Kidney capillary endothelial cell (primary cell): ENCODE data around the gene SPRED2.

Experiments
- DNase-seq: peaks from one replicate; pipeline ENCODE4 v3.0.0-alpha.2; 2018; ENCODE audit warnings: low spot score

The SPRED2 gene

DNA sequence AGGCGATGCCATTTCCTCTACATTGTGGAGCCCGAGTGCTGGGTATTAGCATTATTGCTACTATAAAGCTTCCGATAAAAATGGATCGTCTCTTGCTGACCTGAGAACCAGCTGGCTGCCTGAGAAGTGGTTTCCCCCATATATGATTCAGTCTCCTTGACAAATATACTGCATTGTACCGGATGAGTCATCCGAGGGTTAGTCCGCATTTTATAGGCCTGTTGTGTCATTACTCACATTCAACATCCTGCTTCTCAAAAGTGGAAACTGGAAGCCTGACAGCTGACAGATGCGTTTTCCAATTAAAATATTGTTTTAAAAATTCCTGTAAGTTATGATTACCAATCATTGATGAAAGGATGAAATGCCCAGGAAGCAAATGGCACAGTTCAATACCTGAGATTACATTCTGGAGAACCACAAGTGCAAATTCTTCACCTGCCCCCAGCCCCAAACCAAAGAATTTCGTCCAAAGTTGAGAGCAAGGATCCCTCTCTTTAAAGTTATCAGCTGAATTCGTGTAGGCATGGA, 65.7 kb downstream of the SPRED2 start:
- peak; percentile 93 for DNase-seq

DNA sequence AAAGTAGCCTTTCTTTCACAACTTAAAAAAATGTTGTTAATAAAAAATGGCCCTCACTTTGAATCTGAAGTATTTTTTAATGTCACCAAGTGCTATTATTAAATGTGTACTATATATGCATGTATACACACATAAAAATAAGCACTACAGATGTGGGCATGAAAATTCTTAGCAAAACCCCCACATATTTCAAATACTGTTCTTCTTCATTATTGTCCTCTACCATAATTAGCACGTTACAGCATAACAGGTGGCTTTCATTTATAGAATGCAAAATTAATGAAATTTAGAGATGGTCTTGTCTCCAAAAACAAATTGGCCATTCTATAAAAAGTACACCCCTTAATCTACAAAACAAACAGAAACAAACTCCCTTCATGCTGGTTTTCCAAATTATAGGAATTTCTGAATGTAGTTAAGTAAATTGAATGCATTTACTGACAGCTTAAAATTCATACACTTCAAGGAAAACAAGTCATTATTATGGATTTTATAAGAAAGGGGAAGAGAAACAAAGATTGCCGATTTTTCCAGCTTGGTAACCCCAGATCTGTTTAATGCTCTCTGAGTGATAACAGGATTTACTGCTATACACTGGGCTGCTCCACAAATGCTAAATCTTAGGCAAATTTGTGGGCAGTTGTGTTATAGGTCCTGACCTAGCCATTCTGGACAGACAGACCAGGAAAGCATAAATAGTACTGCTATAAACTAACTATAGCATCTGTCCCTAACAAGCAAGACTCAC, 67.2 kb downstream of the SPRED2 start:
- DNase-seq: no peak

DNA sequence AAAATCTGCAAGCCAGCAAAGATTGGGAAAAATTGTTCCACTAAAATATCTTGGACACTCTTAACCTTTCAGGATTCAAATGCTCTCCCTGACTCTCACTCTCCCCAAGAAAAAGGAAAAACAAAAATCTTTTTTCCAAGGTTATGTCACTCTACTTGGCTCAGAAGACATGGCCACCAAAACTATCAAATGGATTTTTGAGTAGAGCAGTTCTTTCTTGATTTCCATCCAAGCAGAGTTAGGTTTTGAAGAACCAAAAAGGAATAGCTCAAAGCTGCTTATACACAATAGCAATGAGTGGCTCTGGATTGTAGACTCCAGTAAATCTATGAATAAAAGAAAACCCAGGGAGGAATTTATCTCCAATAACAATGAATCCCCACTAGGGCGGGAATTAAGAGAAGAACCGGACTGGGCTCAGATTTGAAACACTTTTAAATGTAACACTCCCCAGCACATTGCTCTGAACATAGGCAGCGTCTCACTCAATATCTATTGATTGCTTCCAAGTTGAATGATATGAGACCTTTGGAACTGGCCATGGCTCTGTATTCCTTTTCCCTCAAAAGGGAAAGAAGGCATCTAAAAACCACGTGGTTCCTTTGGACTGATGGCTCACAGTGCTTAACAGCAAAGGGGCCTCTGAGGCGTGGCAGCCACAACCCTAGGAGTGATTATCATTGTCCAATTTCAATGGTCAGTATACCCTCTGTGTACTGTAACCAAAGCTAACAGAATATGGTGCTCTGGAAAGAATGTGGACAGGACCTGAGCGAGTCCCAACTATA, 68.3 kb downstream of the SPRED2 start:
- no peak for DNase-seq

DNA sequence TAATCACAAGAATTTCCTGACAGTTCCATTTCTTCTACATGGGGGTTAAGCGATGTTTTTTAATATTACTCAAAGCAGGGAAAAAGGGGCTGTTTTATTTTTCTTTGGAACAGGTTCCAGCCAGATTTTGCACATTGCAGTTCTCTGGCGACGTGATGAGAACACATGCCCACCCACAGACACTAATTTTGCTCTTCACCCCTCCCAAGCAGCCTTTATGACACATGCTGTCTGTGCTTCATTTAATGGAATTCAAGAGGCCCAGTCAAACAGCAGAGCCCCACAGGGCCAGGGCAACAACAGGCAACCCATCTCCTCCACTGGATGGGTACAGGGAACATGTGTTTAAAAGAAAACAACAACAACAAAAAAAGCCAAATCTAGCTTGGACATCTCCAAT, 70.8 kb downstream of the SPRED2 start:
- no peak for DNase-seq

DNA sequence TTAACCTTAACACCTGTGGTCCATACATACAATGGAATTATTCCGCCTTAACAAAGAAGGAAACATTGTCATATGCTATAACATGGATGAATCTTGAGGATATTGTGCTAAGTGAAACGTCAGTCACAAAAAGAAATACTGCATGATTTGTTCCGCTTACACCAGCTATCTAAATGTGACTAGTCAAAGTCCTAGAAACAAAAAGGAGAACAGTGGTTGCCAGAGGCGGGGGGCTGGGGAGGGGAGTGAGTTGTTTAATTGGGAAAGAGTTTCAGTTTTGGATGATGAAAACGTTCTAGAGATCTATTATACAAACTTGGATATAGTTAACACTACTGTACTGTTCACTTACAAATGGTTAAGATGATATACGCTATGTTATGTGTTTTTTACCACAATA, 72.0 kb downstream of the SPRED2 start:
- DNase-seq: no peak

DNA sequence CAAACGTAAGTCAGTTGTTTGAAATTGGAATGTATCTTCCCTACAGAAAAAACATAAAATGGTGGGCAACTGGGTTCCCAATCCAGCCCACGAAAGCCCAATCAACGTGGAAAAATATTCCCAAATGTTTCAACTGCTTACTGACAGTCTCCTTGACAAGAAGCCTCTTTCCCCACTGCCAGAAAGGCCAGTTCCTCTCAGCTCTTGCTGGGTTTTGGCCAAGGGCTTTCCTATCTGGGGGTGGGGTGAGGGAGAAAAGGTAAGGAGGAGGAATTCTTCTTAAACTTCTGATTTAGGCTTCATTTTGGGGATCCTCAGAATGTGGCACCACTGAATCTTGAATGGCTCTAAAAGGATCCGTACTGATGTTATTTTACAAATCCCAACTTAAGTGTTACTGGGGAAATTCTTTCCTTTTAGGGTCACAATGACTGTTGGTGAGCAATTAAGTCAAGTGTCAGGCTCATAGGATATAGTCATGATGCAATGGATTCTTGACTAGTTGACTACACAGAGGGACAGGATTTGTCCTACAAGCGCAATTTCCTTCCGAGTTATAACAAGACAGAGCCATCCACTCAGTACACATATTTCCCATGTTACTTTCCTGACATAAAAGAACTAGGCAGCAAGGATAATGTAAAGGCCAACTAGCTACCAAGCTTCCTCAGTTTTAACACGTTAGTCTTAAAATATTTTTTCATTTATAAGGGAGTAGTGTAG, 73.6 kb downstream of the SPRED2 start:
- peak; percentile 48 for DNase-seq

DNA sequence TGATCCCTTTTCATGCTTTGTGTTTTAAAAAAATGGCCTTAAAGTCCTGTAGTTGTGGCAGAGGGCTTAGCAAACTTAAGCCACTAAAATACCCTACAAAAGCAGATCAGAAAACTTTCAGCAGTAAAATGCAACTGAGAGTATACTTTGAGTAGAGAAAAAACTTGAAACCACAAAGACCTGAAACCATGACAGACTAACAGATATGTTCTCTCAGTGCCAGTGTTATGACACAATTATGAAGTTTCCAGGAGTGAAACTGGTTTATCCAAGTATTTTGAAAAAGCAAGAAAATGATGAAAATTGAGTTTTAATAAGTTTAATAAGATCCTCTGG, 74.5 kb downstream of the SPRED2 start:
- DNase-seq: no peak

DNA sequence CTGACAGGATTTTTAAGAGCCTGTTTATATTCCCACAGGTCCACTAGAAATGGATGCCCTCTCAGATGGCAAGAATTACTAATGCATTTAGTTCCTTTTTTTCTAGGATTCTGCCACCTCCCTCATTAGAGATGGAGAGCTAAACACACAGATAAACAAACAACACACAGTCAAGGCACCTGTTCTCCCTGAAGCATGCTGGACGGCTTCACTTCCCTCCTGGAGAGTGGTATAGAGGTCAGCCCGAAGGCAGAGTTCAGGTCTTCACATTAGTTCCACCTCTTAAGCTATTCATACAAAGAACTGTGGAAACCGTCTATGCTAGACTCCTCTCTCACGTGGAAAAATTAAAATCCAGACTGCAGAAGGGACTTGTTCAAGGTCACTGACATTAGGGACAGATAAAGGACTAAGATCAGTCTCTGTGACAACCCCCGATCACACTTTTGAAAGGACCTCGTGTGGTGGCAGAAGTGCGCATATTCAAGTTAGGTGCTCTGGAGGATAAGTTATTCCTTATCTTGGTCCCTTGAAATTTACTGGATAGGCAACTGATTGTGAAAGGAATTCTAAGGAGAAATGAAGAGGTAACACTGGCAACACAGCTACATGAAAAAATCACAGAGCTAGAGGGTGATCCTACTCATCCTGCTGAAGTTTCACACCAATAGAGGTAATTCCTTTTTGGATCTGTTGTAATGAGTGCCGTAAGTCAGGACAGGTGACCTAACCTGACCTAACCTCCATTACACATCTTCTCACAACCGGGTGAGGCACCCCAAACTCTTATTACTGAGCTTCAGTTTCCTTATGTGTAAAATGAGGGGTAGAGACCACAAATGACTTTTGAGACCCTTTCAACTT, 75.1 kb downstream of the SPRED2 start:
- no peak for DNase-seq

GRCh38 chr2:65355186-65355831, 77.1 kb downstream of the SPRED2 start:
- DNase-seq: no peak

DNA sequence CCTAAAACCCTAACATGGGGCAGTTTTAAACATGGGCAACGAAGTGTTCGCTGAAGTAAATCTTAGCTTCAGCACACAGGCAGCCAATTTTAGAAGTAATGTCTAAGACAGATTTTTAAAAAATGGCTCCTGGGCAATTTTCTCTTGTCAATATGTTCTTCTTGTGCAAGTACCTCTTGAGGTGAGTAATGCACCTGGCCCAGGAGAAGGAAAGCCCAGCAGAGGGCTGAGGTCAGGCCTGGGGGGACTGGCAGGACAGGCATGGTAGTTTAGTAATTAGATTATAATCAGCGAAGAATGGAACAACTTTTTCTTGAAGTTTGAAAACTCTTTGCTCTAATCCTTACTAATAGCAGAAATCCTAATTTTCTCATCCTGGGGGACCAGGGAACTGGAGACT, 77.6 kb downstream of the SPRED2 start:
- no peak for DNase-seq

GRCh38 chr2:65353927-65354326, 78.5 kb downstream of the SPRED2 start:
- no peak for DNase-seq

- no peak for DNase-seq
Measured at GRCh38 chr2:65353046-65353445, 79.4 kb downstream of the SPRED2 start.

GRCh38 chr2:65351948-65352595, 80.3 kb downstream of the SPRED2 start:
- DNase-seq: no peak

GRCh38 chr2:65351234-65351947, 81.0 kb downstream of the SPRED2 start:
- DNase-seq: no peak

DNA sequence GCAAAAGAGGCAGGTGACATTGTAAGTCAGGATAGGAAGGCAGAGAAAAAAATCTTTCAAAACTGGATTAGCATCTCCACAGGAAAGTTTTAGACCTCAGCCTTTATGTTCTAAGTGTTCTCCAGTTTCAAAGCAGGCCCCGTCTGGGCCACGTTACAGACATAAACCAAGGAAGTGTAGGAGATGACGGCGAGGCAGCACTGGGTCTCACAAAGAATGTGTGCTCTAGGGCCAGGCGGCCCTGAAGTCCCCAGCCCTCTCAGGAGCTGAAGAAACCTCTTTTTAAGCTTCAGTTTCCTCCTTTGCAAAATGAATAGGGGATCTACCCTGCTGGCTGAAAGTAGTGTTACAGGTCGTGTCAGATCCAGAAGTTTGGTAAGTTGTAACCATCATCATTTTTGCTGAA, 81.7 kb downstream of the SPRED2 start:
- DNase-seq: no peak

DNA sequence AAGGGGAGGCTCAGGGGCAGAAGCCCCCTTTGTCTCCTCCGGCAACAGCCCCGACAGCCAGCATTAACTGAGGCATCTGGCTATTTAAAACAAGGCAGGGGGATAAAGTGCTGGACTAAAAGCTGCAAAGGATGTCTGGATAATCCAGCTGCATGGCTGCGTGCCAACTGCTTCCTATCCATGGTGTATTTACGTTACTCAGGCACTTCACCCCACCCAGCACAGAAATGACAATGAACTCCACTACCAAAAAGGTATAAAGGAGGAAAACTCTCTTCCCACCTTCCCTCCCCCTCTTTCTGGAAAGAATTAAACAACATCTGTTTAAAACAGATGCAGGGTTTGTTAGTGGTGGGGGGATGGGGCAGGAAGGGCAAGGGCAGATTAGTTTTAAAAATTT, 82.5 kb downstream of the SPRED2 start:
- DNase-seq: peak; percentile 56

DNA sequence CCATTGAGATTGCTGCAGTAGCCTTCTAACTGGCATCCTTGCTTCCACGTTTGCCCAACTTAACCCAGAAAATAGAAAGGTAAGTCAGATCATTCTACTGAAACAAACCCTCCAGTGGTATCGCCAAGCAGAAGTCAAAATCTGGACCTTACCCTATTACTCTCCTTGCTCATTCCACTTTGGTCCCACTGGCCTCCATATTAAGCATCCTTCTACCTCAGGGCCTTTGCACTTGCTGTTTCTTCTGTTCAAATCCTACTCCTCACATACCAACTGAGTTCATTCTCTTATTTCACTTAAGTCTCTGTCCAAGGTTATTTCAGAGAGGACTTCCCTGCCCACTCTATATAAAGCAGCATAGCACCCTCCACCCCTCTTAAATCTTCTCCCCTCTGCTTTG, 84.5 kb downstream of the SPRED2 start:
- DNase-seq: no peak

- DNase-seq: no peak
Measured at GRCh38 chr2:65345631-65346030, 86.8 kb downstream of the SPRED2 start.

- DNase-seq: no peak
Measured at GRCh38 chr2:65344689-65345088, 87.7 kb downstream of the SPRED2 start.

- no peak for DNase-seq
Measured at GRCh38 chr2:65344182-65344581, 88.2 kb downstream of the SPRED2 start.
